GM23248 (cell line): ENCODE data around the gene GREB1.

ENCODE experiments used
- EZH2 ChIP-seq: fragments of 200-600 bp; sonication (generic); IDR thresholded peaks from 2 replicates; pipeline ENCODE4 v1.6.1; 2018; ENCODE audit warnings: antibody characterized with exemption, mild to moderate bottlenecking; ENCODE audit not compliant: insufficient read depth, poor library complexity, severe bottlenecking
- EZH2phosphoT487 ChIP-seq: fragments of 200-600 bp; sonication (generic); IDR thresholded peaks from 2 replicates; pipeline ENCODE4 v1.6.1; 2018; ENCODE audit warnings: antibody characterized with exemption, moderate library complexity, mild to moderate bottlenecking, low read depth; ENCODE audit not compliant: insufficient read depth

GRCh38 chr2:11669454-11670291, 135.8 kb downstream of the GREB1 start, which contains the start of gene NTSR2:
- TF ChIP-seq EZH2phosphoT487 (no peak), EZH2 (no peak)
